Measurements from ENCODE around the gene PPM1H. TPM values are rescaled to one million over a fixed set of nuclear protein-coding genes. Genes with fewer than 3 reads are reported as not detected.

Gene PPM1H
- total and polyA plus RNA-seq, 10 of the 15 experiments (the other 5 are each of a cell fraction or from before 2014, with no cell fraction given), result 0.11 to 0.83 (median 0.49) TPM

DNA sequence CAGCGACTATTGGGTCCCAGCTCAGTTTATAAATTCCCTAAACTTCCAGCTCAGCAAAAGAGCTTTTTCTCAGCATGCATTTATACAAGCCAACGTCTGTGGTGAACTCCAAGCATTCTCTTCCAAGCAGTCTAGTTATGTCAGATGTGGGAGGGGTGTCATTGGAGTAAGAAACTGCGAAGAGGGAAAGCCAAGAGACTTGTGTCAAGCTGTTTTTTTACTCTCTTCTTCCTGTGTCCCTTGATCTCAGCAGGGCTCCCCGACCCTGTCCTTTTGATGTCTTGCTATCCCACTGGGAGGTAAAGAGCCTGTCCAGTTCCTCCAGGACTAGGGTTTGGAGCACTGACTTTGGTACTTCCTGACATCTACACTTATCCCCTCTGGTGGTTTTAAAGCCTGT is 69.0 kb downstream of the PPM1H start:
- no peak overlapping the region for H3K27ac ChIP-seq (ENCODE audit: control insufficient read depth, insufficient read depth)
- peaks cover 0 to 5% of the 10 kb centered on the region in 2 experiments; a peak in 1 of 4 replicates for H3K27me3 ChIP-seq (replicated peaks in 1 of 2; ENCODE audit: control insufficient read depth in 2 of 2, insufficient read depth in 2 of 2, low read length in 1 of 2)
- H3K79me2 ChIP-seq (ENCODE audit: control insufficient read depth, insufficient read depth, low read length), result no peaks in the 10 kb centered on the region
- H3K9me3 ChIP-seq (replicated peaks; ENCODE audit: control insufficient read depth, insufficient read depth, low read length), result no peaks in the 10 kb centered on the region
- in situ Hi-C loops (cut with MboI) (no loop called here), intact Hi-C loops (cut with micrococcal nuclease; ENCODE audit: unreplicated experiment) (no loop called here)
- H4K20me1 ChIP-seq (ENCODE audit: control insufficient read depth, insufficient read depth), result no peaks in the 10 kb centered on the region
- no peaks in the 10 kb centered on the region for H3K4me1 ChIP-seq (ENCODE audit: control insufficient read depth, insufficient read depth, low read length)
- no TSS peak for BruUV-seq (replicated peaks)
- no peak overlapping the region for H3K9ac ChIP-seq (ENCODE audit: control insufficient read depth, insufficient read depth, low read length)
- RAD21 ChIA-PET (ENCODE audit: unreplicated experiment), result no interaction called here
- no peak overlapping the region for H3K4me3 ChIP-seq
- H2AFZ ChIP-seq (ENCODE audit: control insufficient read depth, low read depth, low read length), result no peak overlapping the region
- FAIRE-seq, result no peak
- SMC1A ChIA-PET (ENCODE audit: uncharacterized antibody, unreplicated experiment), result no interaction called here
- no peaks in the 10 kb centered on the region for H3K36me3 ChIP-seq (ENCODE audit: control insufficient read depth in 2 of 2, insufficient read depth in 2 of 2, low read length in 1 of 2)
- ATAC-seq, result no peak
- POLR2A ChIA-PET, result no interaction called here
- TF ChIP-seq, protein P1, sequence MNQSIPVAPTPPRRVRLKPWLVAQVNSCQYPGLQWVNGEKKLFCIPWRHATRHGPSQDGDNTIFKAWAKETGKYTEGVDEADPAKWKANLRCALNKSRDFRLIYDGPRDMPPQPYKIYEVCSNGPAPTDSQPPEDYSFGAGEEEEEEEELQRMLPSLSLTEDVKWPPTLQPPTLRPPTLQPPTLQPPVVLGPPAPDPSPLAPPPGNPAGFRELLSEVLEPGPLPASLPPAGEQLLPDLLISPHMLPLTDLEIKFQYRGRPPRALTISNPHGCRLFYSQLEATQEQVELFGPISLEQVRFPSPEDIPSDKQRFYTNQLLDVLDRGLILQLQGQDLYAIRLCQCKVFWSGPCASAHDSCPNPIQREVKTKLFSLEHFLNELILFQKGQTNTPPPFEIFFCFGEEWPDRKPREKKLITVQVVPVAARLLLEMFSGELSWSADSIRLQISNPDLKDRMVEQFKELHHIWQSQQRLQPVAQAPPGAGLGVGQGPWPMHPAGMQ (IDR thresholded peaks at IDR 0.05; ENCODE audit: borderline replicate concordance), result no peak
- TF ChIP-seq, protein P2, sequence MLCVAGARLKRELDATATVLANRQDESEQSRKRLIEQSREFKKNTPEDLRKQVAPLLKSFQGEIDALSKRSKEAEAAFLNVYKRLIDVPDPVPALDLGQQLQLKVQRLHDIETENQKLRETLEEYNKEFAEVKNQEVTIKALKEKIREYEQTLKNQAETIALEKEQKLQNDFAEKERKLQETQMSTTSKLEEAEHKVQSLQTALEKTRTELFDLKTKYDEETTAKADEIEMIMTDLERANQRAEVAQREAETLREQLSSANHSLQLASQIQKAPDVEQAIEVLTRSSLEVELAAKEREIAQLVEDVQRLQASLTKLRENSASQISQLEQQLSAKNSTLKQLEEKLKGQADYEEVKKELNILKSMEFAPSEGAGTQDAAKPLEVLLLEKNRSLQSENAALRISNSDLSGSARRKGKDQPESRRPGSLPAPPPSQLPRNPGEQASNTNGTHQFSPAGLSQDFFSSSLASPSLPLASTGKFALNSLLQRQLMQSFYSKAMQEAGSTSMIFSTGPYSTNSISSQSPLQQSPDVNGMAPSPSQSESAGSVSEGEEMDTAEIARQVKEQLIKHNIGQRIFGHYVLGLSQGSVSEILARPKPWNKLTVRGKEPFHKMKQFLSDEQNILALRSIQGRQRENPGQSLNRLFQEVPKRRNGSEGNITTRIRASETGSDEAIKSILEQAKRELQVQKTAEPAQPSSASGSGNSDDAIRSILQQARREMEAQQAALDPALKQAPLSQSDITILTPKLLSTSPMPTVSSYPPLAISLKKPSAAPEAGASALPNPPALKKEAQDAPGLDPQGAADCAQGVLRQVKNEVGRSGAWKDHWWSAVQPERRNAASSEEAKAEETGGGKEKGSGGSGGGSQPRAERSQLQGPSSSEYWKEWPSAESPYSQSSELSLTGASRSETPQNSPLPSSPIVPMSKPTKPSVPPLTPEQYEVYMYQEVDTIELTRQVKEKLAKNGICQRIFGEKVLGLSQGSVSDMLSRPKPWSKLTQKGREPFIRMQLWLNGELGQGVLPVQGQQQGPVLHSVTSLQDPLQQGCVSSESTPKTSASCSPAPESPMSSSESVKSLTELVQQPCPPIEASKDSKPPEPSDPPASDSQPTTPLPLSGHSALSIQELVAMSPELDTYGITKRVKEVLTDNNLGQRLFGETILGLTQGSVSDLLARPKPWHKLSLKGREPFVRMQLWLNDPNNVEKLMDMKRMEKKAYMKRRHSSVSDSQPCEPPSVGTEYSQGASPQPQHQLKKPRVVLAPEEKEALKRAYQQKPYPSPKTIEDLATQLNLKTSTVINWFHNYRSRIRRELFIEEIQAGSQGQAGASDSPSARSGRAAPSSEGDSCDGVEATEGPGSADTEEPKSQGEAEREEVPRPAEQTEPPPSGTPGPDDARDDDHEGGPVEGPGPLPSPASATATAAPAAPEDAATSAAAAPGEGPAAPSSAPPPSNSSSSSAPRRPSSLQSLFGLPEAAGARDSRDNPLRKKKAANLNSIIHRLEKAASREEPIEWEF (IDR thresholded peaks at IDR 0.05; ENCODE audit: insufficient replicate concordance, low read depth, low read length), result no peak
- TF ChIP-seq, protein P3, sequence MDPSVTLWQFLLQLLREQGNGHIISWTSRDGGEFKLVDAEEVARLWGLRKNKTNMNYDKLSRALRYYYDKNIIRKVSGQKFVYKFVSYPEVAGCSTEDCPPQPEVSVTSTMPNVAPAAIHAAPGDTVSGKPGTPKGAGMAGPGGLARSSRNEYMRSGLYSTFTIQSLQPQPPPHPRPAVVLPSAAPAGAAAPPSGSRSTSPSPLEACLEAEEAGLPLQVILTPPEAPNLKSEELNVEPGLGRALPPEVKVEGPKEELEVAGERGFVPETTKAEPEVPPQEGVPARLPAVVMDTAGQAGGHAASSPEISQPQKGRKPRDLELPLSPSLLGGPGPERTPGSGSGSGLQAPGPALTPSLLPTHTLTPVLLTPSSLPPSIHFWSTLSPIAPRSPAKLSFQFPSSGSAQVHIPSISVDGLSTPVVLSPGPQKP (IDR thresholded peaks at IDR 0.05; ENCODE audit: low read depth, low read length), result no peak
- no peak for TF ChIP-seq SMARCA5 (IDR thresholded peaks at IDR 0.05)
- no peak for TF ChIP-seq ZNF622 (IDR thresholded peaks at IDR 0.05)
- TF ChIP-seq ATF7 (IDR thresholded peaks at IDR 0.05; ENCODE audit: low read depth), result no peak
- TF ChIP-seq SP1 (IDR thresholded peaks at IDR 0.05; ENCODE audit: low read depth, low read length), result no peak
- no peak for TF ChIP-seq SUPT20H (IDR thresholded peaks at IDR 0.05; ENCODE audit: borderline replicate concordance, control insufficient read depth, low read depth, low read length)
- no peak for TF ChIP-seq POLR2AphosphoS2 (IDR thresholded peaks at IDR 0.05; ENCODE audit: low read depth, low read length)
- no peak for TF ChIP-seq FOXK2 (IDR thresholded peaks at IDR 0.05)
- no peak for TF ChIP-seq POU2F2 (IDR thresholded peaks at IDR 0.05; ENCODE audit: borderline replicate concordance, low read depth, low read length)
- TF ChIP-seq NFXL1 (IDR thresholded peaks at IDR 0.05; ENCODE audit: borderline replicate concordance), result no peak
- no peak for TF ChIP-seq TCF12 (IDR thresholded peaks at IDR 0.05; ENCODE audit: low read depth, low read length)
- TF ChIP-seq RCOR1 (conservative IDR thresholded peaks at IDR 0.05; ENCODE audit: low read depth, low read length), result no peak
- no peak for TF ChIP-seq MEF2A (IDR thresholded peaks at IDR 0.05; ENCODE audit: insufficient read depth, low read depth, low read length)
- no peak for DNase-seq (ENCODE audit: low read depth, low spot score)
- 17% methylated on average over 4 of the region's 4 CpGs for WGBS (ENCODE audit: insufficient coverage, insufficient replicate concordance, low lambda C conversion rate, missing lambda C conversion rate)
- no peak overlapping the region for H3K4me2 ChIP-seq (ENCODE audit: control insufficient read depth, insufficient read depth)
- CTCF ChIA-PET, result no interaction called here

All from GM12878 (cell line).